Anterior cingulate cortex (tissue), 58 donors: ENCODE measurements around the gene MICAL3.
A peak's percentile ranks its signal among the peaks of the same experiment; 100 is the strongest.

Source experiments
- DNase-seq, 58 donors: peaks; one replicate each; lab custom pipeline; 2025; lab: John Stamatoyannopoulos, UW

MICAL3 gene

DNA sequence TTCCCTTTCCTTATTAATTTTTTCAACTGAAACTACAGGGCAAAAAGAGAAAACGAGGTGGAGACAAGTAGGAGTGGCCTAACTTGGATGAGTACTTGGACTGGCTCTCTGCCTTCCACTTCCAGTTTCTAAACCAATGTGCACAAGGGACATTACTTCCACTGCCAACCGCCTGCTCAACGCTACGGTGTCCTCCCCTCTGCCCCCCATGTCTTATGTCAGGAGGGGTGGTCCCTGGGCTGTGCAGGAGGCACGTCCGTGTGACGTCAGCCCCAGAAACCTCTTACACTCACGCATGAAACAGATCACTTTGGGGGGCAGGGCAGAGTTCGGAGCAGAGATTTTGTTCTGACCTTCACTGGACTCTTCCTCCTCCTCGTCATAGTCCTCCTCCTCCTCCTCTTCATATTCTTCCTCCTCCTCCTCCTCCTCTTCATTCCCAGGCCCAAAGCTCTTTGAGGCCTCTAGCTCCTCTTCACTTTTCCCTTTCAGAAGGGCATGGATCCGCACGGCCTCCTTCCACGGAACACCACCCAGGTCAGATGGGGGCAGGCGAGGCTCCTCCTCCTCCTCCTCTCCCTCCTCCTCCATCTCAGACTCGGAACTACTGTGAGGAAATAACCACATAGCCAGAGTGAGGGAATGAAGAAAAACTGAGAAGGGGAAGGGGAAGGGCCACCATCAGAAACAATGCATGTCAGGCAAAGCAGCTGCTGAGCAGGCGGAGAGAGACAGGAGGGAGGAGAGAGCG lies 192.7 kb downstream of the MICAL3 start:
- peak in 1 of 58 donors; percentile 8 for DNase-seq

DNA sequence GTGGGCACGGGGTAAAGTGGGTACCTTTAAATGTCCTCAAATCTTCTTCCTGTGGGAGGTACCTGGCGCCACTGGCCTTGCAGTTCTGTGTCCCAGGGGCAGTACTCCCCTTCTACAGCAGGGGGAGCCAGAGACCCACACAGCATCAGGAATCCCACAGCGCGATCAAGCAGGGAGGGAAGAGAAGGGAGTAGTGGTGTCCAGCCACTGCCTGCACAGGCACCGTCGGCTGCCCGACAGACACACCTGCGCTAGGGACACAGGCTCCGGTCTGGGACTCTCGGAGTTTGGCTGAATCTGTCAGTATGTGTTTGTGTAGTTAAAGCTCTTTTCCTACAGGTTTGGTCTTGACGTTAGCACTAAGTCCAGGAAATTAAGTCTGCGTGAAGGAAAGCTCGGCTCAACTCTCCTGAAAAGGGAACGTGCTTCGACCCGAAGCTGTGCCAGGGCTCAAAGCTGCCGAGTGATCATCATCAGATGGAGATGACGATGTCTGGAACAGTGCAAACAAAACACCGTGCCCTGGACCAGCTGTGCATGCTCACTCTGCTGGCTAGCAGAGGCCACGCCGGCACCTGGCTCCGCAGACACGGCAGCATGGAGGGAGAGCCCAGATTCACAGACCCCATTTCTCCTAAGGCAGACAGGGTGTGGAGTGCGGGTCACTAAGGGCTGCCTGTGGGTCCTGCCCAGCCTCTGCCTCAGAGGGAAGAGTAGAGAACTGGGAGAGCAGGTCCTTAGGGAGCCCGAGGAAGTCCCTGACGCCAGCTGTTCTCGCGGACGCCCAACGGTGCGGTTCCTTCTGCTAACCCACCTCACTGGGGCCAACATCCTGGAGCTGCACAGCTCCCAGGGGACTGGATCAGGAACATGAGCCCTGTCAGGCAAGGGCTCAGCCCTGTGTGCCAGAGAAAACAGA lies 194.1 kb downstream of the MICAL3 start:
- peak in 57 of 58 donors; percentile 20 to 91 (median 75) for DNase-seq

DNA sequence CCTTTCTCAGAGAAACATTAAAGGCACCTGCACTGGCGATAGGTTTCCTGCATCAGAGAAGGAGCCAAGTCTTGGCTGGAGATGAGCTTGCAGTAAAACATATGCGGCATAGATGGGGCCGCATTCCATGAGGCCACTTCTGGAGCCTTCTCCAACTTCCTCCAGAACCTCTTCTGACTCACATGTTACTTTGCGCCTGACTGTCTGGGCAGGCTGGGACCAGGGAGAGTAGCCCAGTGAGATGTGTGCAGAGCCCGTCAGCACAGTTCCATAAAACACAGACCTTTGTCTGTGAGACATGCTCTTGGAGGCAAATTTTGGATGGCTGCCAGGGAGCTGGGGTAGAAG lies 194.7 kb downstream of the MICAL3 start:
- no peak for DNase-seq

DNA sequence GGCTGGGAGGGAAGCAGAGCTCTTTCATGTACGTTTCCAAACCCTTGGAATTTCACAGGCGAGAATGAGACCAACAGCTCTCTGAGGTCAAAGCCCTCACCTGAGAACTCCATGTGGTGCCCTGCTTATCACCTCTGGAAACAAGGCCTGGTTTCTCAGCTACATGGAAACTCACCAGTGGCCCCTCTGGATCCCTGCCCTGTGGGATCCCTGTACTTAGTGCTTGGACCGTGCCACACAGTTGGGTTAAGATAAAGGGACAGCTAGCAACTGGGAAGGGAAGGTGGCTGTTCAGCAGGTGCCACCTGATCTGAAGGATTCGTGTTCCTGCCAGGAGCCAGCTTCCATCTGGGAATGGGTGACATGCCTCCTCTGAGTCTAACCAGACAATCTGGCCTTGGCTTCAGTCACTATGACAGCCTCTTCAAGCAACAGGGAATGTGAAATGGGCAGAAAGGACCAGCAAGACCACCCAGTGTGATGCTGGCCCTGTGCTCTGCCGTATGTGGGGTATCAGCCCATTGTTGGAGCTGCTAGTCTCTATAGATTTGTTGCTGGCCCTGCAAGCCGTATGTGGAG lies 195.8 kb downstream of the MICAL3 start:
- DNase-seq = no peak

DNA sequence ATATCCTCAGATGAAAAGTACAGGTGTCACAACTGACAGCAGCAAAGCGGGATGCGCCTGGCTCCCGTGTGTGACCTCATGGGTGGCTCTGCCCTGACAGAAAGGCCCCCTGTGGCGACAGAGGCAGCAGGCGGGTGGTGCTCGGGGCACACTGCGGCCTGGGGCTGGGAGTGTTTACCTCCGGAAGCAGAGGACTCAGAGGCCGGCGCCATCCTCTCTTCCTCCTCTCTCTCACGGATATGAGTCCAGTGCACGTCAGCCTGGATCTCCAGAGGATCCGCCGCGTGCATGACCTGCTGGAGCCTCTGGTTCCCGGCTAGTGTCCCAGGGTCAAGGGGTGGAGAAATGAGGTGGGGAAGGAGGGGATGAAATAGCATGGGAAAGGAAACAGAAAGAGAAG lies 196.9 kb downstream of the MICAL3 start:
- DNase-seq = no peak

DNA sequence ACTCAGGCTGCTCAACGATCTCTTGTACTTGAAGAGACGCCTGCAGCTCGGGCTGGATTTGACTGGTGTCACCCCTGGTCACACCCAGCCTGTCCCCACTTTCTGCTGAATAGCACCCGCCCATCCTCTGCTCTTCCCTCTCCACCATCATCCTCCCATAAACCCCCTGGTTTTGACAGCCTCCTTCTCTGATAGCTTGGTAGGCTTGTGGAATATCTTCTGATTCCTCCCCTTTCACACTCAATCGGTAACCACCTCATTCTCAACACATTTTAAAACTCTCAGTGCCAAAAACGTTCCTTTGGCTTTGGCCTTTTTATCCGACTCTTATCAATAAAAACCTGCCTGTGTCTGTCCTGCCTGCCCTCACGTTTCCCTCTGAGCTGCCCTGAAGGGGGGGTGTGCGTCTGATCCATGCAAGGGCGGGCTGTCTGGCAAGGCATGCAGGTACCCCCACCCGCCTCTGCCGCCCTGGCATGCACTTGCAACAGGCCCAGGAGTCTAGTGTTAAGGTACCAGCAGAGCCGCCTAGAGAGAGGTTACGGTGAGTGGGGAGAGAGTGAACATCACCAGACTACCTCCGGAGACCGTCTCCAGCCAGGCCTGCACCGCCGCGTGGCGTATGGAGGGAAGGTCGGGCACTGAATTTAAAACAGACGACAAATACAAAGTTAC lies 198.3 kb downstream of the MICAL3 start:
- no peak for DNase-seq

DNA sequence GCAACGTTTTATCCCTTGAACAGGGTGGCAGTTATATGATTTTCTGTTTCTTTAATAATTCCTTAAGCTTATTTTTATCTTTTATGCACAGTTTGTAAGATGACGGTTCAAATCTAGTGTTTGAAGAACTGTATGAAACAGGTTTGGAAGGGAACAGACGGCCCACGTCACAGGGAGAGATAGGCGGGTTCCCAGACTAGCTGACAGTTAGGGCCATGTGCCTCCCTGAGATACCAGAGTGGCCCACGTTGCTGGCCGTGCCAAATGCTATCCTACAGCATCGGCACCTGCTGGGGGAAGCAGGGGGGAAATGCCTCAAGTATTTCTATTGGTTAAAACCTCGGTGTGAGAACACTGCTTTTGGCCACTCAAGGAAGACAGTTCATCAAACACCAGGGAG lies 199.9 kb downstream of the MICAL3 start:
- DNase-seq = peak in 12 of 58 donors; percentile 12 to 66 (median 24)

DNA sequence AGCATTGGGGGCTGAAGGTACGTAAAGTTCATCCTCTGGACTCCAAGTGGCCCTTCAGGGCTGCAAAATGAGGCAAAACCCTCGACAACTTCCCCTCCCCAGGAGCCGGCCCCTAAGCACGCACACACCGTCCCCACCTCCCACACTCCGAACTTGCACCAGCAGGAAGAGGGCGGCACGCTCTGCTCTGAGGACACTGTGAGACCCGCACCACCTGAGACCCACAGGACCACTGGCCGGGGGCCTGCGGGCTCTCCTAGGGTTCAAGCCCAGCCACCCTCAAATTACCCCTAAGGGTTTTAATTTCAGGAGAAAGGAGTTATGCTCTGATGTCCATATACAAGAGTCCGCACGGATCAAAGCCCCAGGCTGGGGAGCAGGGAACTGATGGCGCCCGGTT lies 200.4 kb downstream of the MICAL3 start:
- DNase-seq = no peak

DNA sequence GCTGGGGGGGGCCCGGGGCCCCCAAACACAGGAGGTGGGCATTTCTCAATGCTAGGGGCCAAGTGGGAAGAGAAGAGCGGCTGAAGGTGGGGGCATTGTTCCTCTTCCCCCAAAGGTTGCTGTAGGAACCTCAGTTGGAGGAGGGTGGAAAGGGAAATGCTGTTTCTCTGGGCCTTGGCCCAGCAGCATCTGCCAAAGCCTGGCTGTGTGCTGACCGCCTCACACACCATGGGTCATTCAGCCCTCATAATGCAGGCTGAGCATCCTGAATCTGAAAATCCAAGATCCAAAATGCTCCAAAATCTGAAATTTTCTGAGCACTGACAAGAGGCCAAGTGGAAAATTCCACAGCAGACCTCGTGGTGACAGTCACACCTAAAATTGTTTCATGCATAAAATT lies 201.1 kb downstream of the MICAL3 start:
- peak in 4 of 58 donors; percentile 9 to 15 (median 12) for DNase-seq

DNA sequence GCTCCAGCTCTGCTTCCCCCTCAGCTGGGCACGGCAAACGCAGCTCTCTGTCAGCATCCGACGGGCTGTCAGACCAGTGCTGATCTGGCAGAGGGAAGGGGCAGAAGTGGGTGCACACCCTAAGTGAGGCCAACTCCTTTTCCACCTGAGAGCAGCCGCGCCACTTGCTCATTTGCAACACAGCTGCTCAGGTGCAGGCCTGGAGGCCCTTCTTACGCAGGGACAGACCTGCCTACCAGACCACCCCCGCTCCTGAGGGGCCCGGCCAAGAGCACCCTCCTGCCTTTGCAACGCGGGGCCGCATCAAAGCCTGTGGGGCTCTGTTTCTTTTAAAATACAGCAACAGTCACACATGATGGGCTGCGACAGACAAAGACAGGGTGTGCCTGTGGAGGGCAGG lies 202.3 kb downstream of the MICAL3 start:
- DNase-seq = no peak

DNA sequence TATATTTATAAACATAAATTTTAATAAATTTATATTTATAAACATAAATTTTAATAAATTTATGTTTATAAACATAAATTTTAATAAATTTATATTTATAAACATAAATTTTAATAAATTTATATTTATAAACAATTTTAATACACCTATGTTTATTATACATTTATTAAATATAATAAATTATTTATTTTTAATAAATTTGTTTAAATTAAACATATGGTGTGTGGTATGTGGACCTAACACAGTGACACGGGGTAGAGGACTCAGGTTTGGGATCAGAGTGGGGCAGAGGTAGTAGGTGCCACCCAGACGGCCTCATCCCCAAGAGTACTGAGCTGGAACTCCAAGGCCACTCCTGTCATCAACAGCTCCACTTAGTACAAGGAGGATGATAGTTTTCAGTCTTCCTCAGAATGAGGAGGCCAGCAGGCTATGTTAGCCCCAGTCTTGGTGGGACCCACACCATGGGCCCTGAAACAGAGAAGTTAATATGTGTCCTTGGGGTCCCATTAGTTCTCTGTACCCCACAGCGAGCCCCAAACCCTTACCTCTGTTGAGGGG lies 203.4 kb downstream of the MICAL3 start:
- DNase-seq = no peak

DNA sequence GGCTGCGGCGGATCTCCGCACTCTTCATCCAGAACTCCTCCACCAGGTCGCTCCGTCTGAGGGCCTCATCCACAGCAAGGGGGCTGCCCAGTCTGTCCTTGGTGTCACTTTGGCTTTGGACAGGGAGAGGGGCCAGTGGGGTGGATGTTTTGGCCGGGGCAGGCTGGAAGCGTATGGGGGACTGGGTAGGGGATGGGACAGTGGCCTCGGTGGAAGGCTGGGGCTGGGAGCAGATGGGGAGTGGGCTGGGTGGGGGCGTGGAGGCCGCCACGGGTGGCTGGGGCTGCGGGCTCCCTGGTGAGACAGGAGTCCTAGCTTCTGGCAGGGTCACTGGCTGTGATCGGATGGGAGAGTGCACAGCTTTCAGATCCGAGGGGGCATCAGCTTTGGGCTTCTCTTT lies 205.7 kb downstream of the MICAL3 start:
- DNase-seq = no peak

DNA sequence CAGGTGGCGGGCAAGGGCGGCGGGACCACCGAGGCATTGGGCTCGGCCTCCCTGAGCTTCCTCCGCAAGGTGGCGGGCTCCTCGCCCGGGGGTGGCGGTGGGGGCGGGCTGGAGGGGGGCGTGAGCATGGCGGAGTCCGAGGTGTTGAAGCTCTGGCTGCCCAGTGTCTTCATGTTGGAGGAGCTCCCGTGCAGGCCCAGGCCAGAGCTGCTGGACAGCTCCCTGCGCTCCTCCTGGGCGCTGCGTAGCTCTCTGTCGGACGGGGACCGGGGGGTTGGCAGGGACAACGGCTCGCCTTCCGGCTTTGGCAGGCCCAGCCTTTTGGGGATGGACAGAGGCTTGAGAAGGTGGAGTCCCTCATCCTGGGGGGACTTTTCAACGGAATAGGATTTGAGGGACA lies 206.2 kb downstream of the MICAL3 start:
- no peak for DNase-seq

DNA sequence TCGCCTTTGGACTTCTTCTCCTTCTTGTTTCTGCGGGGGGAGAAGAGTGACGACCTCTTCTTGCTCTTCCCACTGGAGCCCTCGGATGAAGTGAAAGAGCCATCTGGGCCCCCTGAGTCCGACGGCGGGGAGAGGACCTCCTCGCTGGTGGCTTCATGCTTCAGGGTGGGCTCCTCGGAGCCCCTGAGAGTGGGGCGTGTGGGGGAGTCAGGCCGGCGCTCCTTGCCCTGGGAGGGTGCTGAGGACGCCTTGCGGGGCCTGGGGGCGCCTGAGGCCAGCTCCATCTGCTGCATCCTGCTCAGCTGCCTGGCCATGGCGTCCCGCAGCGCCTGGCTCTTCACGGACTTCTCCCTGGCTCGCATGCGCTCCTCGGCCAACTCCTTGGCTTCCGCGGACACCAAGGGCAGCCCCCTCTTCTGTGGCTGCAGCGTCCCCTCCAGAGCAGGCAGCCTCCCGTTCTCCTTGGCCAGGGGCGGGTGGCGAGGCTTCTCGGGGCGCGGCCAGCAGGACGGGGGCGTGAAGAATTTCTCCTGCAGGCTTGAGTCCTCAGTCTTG lies 206.8 kb downstream of the MICAL3 start:
- DNase-seq = no peak

DNA sequence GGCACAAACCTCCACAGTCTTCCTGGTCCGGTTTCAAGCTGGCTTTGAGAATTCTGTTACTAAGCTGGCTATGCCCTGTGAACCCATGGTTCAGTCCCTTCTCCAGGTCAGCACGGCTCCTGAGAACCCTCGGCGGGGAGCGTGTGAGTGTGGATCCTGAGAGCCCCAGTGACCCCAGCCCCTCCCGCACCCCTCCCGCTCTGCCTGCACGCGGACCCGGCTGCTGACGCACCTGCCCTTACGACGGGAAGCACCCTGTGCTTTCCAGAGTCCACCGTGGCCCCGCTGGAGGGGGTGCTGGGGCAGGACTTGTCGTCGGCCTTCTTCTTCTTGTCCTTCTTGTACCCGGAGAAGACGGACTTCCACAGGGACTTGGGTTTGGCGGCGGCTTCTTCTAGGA lies 207.3 kb downstream of the MICAL3 start:
- DNase-seq = no peak

DNA sequence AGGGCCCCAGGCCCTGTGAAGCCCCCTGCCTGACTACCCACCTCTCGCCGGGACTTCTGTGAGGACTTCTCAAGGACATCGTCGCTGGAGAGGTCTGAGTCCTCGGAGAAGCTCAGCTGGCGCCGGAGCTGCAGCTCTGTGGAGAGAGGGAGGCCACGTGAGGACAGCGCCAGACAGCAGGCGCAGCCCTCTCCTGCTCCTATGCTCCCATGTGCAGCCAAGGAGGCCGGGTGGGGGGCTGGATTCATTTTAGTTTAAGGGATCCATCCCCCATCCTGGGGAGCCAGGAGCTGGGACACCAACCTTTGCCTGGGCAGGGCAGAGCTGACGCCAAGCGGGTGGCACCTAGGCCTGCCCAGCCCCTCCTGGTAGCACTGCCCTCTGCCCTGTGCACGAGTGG lies 207.7 kb downstream of the MICAL3 start:
- DNase-seq = no peak

DNA sequence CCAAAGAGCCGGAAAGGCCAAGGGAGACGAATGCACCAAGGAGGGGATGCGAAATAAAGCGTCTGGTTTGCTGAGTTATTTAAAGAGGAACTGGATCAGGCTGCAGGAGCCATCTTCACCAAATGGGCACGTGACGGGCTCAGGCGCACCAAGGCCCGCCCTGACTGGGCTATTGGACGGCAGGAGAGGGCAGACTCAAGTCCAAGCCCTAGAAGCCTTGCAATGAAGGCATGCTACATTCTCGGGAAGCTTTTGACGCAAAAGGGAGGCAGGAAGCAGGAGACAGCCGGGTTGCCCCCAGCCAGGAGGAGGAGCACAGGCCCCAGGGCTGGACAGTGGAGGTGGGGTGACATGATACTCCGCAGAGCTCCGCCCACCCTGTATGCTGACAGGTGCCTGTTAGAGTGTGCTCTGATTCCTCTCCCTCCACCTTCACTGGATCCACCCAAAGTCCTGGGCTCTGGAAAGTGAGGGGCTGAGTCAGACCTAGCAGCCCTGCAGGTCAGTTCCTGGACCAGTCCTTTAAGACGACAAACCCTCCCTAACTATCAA lies 208.6 kb downstream of the MICAL3 start:
- no peak for DNase-seq

DNA sequence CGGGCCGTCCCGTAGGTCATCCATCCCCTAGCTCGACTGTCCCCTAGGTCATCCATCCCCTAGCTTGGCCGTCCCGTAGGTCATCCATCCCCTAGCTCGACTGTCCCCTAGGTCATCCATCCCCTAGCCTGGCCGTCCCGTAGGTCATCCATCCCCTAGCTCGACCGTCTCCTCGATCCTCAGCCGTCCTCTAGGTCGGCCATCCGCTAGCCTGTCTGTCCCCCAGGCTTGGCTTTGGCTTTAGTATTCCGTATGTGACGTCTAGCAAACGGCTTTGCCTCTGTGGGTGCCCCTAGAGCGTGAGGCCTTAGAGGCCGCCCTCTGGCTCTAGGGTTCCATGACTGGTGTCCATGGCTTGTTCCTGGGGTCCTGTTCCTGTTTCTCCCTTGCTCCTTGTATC lies 209.5 kb downstream of the MICAL3 start:
- DNase-seq = no peak

DNA sequence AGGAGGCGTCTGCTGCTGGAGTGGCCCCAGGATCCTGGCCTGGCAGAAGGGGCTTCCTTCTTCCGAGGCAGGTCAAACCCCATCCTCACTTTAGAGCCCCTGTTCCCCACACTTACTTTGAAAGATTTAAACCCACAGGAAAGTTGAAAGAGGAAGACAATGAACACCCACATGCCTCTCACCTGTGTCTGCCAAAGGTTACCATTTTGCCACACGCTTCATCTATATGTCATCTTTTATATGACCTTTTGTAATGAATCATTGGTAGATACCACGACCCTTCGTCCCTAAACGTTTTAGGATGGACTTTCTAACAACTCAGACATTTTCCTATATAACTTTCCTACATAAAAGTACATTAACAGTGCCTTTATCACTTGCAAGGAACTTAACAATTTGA lies 210.3 kb downstream of the MICAL3 start:
- no peak for DNase-seq

DNA sequence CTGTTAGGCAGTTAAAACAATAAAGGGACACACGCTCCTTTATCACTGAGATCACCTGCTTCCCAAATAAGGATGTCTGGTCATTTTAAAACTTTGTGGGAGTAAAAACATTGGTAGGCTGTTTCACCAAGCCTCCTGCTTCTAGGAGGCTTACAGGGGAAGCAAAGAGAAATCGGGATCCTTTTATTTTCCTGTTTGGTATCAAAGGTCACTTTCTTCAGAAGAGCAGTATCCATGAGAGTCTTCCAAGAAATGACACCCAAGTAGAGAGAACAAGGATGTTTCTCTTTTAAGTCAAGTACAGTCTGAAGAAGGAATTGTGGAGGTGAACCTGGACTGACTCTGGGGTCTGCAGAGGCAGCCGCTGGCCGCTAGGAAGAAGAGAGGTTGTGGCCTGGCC lies 213.2 kb downstream of the MICAL3 start:
- no peak for DNase-seq
